HepG2 (cell line): ENCODE results near the gene ZNF629. TPM values are rescaled to one million over a fixed set of nuclear protein-coding genes. Genes with fewer than 3 reads are reported as not detected.

Experiments used
- ARNT2 ChIP-seq: sonication (generic); formaldehyde crosslinking; IDR thresholded peaks from 2 replicates; pipeline ENCODE4 v1.8.0; 2022; ENCODE audit warnings: mild to moderate bottlenecking, low read depth, missing genetic modification reagents, moderate library complexity
- ASH2L ChIP-seq: fragments of 300-600, 200-600 bp; sonication (generic); IDR thresholded peaks from 2 replicates; pipeline ENCODE4 v1.7.0; 2017; ENCODE audit warnings: low read depth, mild to moderate bottlenecking, moderate library complexity, mixed read lengths, low read length; ENCODE audit not compliant: insufficient read length
- BCL3 ChIP-seq: sonication (generic); formaldehyde crosslinking; IDR thresholded peaks from 2 replicates; pipeline ENCODE4 v1.5.1; 2020; ENCODE audit warnings: mild to moderate bottlenecking, missing genetic modification reagents, moderate library complexity
- CREM ChIP-seq, 2 experiments: sonication (generic) in 1 of 2; formaldehyde crosslinking in 1 of 2; IDR thresholded peaks; 2 replicates each; pipeline versions ENCODE4 v1.4.0 to v1.6.1; 2016 to 2020; ENCODE audit warnings: antibody characterized with exemption in 1 of 2, mild to moderate bottlenecking in 1 of 2, missing genetic modification reagents in 1 of 2
- DNMT3B ChIP-seq: conservative IDR thresholded peaks from 2 replicates; pipeline ENCODE4 v1.6.1; 2016; ENCODE audit warnings: missing biosample characterization, control low read depth
- KAT8 ChIP-seq: IDR thresholded peaks from 2 replicates; pipeline ENCODE4 v1.6.1; 2016; ENCODE audit warnings: missing genetic modification reagents, missing compliant biosample characterization
- MLXIP ChIP-seq: sonication (generic); formaldehyde crosslinking; IDR thresholded peaks from 2 replicates; pipeline ENCODE4 v1.9.0; 2021; ENCODE audit warnings: missing genetic modification reagents, borderline replicate concordance
- MTA3 ChIP-seq: sonication (generic); formaldehyde crosslinking; IDR thresholded peaks from 2 replicates; pipeline ENCODE4 v1.4.0; 2020; ENCODE audit warnings: missing genetic modification reagents
- POLR2G ChIP-seq: fragments of 200-400 bp; formaldehyde crosslinking; IDR thresholded peaks from 2 replicates; pipeline ENCODE4 v1.6.1; 2018; ENCODE audit warnings: mild to moderate bottlenecking, low read depth, low read length, moderate library complexity
- REPIN1 ChIP-seq: sonication (generic); formaldehyde crosslinking; IDR thresholded peaks from 2 replicates; pipeline ENCODE4 v1.8.0; 2022; ENCODE audit warnings: missing genetic modification reagents, low read depth, mild to moderate bottlenecking, borderline replicate concordance
- TRAFD1 ChIP-seq: sonication (generic); formaldehyde crosslinking; IDR thresholded peaks from 2 replicates; pipeline ENCODE4 v1.5.1; 2020; ENCODE audit warnings: missing genetic modification reagents, mild to moderate bottlenecking, borderline replicate concordance
- ZNF414 ChIP-seq: sonication (generic); formaldehyde crosslinking; IDR thresholded peaks from 2 replicates; pipeline ENCODE4 v1.5.0; 2020; ENCODE audit warnings: missing genetic modification reagents
- ZNF512B ChIP-seq: sonication (generic); formaldehyde crosslinking; IDR thresholded peaks from 2 replicates; pipeline ENCODE4 v1.5.1; 2020; ENCODE audit warnings: missing genetic modification reagents, mild to moderate bottlenecking, borderline replicate concordance
- ZNF660 ChIP-seq: sonication (generic); formaldehyde crosslinking; IDR thresholded peaks from 2 replicates; pipeline ENCODE4 v1.5.1; 2020; ENCODE audit warnings: mild to moderate bottlenecking, low read depth, missing genetic modification reagents, borderline replicate concordance
- ZNF703 ChIP-seq: sonication (generic); formaldehyde crosslinking; IDR thresholded peaks from 2 replicates; pipeline ENCODE4 v1.5.1; 2020; ENCODE audit warnings: missing genetic modification reagents, mild to moderate bottlenecking, moderate library complexity, borderline replicate concordance
- polyA plus RNA-seq, 8 experiments: library from polyadenylated mRNA; depleted of rRNA in 3 of 8; stranded (reverse) in 7 of 8; unstranded in 1 of 8; fragments of >200 nt; fragmentation: Illumina TruSeq in 4 of 8; extraction: Trizol in 4 of 8; gene quantifications; 2 replicates each; pipeline versions ENCODE4 v1.2.1 to v1.2.3, GENCODE V29; 2011 to 2016; ENCODE audit warnings: low read depth in 4 of 8, missing spikeins in 1 of 8, mixed read lengths in 1 of 8; ENCODE audit not compliant: insufficient read depth in 1 of 8
- total RNA-seq, 5 experiments: library from RNA; depleted of rRNA; stranded (reverse); fragments of >200 nt; fragmentation: Illumina TruSeq; extraction: Trizol; gene quantifications; 2 replicates each; pipeline ENCODE4 v1.2.3, GENCODE V29; 2016; ENCODE audit warnings: low read depth in 1 of 5

The ZNF629 gene
- total and polyA plus RNA-seq, 2 of the 13 experiments (the other 11 are each of a cell fraction or from before 2014, with no cell fraction given): 6.1 to 16.5 TPM

GRCh38 chr16:30761928-30762902 is 24.8 kb downstream of the ZNF629 start, which contains the start of the genes CFAP119 and RNF40 (continued):
- TF ChIP-seq MLXIP (CRISPR knock-in tag) (no peak), ASH2L (peak; percentile 81), DNMT3B (CRISPR knock-in tag) (no peak), ZNF512B (CRISPR knock-in tag) (no peak), POLR2G (peak; percentile 87), MTA3 (CRISPR knock-in tag) (no peak), TRAFD1 (CRISPR knock-in tag) (no peak), BCL3 (CRISPR knock-in tag) (no peak), REPIN1 (CRISPR knock-in tag) (peak; percentile 73), KAT8 (peak; percentile 93), CREM (IDR thresholded peaks at IDR 0.05) (peak; percentile 93), CREM (CRISPR knock-in tag; IDR thresholded peaks at IDR 0.05) (no peak), ZNF414 (CRISPR knock-in tag) (peak; percentile 75; the same call in 1 of the 2 replicates), ZNF703 (peak; percentile 57; the same call in 1 of the 2 replicates), ARNT2 (CRISPR knock-in tag) (peak; percentile 40; the same call in 1 of the 2 replicates), ZNF660 (CRISPR knock-in tag) (no peak)
